Measurements from ENCODE around the gene TDRD7.

The TDRD7 gene

DNA sequence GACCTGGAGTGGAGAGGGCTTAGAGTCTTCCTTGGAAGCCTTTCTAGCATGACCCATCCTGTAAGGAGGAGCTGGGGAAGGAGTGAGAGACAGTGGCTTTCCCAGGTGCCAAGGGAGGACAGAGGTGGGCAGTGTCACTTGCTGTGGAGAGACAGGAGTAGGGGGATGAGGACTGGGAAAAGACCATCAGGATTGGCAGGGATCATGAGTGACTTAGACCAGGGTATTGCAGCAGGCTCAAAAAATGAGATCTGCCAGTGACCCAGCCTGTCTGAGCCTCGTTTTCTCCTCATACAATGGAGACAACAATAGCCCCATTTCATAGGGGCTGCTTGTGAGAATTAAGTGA, 91.9 kb downstream of the TDRD7 start:
- peak; percentile 2 for DNase-seq (ENCODE audit: low spot score)

DNA sequence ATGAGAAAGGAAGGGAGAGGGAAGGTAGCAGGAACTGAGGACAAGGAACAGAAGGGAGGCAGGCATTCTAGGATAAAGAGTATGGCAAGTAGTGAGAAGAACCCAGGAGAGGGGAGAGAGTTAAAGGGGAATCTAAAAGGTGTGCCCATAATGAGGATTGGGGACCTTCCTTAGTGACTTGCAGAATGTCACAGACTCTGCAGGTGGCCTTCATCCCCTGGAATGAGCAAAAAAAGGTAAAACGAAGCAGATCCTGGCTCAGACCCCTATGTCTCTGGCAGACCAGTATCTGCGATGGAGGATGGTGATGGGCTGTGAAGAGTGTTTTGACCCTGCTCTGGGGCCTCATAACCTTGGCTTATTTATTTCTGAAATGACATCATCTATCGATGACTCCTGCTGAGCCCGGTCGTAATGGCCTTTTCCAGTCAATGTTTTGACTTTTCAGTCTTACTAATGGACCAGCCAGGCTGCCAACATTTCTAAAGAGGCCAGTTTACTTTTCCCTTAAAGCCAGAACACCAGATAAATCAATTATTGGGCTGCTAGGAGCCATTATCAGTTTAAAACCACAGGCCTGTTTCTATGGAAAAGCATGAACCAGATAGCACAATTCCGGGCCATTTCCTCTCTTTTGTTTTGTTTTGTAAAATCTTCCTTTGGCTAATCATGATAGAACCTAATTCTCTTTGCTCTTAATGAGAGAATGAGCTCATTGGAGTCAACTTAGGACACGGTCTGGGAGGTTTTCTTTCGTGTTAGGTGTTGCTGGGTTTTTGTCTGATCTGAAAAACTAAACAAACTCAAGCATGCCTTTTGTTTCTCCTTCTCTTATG, 92.7 kb downstream of the TDRD7 start:
- peak; percentile 93 for DNase-seq (ENCODE audit: low spot score)

DNA sequence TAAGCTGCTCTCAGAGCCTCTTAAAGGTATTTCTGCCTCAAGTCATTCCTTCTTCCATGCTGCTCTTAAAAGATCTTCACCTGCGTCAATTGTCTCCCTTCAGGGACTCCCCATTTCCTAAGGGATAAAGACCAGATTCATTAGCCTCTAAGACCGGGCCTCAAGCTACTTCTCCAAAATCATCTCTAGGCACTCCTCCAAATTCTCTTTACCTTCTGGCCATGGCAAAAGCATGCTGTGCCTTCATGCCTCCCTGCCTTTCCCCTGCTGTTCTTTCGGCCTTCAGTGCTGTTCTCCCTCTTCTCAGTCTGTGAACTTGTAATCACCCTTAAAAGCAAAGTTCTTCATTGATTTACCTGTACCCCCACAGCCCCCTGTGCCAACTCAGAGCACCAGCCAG, 93.9 kb downstream of the TDRD7 start:
- DNase-seq (ENCODE audit: low spot score) = no peak

DNA sequence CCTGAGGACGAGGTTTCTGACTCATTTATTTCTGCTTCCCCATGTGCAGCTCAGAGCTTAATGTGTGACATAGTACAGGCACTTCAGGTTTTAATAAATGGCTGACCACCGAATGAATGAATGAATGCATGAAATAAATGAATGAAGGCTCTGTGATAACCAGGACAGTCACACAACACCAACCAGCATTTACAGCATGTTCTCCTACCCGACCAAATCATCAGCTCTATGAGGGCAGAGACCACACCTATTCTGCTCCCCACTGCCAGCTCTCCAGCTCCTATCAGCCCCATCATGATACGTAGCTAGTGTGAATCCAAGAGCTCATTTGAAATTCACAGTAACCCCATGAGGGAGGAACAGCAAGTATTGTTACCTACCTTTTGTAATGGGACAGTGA, 94.4 kb downstream of the TDRD7 start:
- no peak for DNase-seq (ENCODE audit: low spot score)

DNA sequence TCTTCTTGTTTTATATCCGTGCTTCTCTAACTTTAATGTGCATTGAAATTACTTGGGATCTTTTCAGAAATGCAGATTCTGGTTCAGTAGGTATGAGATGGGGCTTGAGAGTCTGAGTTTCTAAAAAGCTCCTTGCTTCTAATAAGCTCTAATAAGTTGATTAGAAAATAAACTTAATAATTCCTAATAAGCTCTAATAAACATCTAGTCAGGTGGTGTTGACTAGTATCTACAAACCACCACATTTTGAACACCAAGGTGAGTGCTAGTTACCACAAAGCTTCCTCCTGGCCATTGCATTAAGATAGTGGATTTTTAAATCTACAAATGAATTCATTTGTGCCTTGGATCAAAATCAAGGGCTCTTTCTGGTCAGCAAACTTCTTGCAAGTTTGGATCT, 94.9 kb downstream of the TDRD7 start:
- no peak for DNase-seq (ENCODE audit: low spot score)

DNA sequence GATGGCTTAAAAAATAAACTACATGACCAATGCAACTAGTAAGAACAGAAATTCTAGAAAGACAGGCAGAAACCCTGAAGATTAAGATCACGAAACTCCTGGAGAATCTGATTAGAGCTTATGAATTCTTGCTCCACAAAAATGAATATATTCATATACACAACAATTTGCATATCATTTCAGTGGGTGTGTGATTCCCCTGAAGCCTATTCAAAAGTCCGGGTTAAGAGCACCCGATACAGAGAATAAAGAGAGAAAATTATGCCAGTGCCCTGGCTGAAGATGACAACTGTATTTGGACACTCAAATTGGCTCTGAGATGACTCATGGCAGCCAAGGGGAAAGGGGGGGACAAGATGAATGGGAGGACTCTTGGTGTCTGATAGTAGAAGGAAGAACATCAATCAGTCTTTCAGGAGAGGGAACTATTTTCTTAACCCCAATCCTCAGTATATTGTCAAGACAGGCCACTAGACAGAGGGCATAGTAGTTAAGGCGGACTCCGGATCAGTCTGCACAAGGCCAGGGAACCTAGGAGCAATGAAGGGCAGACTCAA, 95.6 kb downstream of the TDRD7 start:
- no peak for DNase-seq (ENCODE audit: low spot score)

DNA sequence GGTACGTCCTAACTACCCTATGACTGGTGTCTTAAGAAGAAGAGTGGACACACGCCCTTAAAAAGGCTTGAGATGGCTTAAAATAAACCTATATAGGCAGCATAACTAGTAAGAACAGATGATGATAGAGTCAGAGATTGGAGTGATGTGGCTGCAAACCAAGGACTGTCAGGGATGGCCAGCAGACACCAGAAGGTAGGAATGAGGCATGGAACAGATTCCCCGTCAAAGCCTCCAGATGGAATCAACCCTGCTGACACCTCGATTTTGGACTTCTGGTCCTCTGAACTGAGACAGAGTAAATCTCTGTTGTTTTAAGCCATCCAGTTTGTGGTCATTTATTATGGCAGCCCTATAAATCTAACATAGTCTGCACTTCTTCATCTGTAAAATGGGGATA, 97.0 kb downstream of the TDRD7 start:
- no peak for DNase-seq (ENCODE audit: low spot score)

DNA sequence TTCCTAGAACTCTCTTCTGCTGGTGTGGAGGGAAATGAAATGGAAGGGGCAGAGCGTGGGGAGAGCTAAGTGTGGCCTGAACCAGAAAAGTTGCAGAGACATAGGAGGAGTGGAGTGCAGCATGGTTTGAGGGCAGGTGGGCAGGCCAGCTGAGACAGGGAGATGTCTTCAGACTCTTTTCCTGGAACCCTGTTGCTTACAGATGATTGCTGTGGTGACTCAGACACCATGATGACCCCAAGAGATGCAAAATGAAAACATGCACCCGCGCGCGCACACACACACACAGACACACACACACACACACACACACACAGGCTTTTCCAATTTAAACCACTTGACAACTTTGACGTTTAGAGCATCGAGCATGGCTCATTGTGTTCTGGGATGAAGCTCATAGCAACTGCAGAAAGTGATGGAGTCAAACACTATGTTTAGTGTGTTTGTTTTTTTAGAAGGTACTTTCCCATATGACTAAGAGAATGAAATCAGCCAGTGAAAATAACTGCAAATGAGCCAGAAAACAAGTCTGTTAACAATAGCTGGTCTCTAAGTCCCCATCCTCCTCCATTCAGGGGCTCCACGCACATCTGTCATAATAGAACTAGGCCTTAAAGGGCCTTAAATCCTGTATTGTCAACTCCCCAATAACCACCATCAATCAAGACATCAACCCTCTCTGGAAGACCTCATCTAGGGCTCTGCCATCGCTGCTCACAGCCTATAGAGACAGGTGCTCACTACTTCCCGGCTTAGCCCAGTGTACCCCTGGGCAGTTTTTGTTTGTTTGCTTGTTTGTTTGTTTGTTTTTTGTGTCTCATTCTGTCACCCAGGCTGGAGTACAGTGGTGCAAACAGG, 99.1 kb downstream of the TDRD7 start:
- no peak for DNase-seq (ENCODE audit: low spot score)

DNA sequence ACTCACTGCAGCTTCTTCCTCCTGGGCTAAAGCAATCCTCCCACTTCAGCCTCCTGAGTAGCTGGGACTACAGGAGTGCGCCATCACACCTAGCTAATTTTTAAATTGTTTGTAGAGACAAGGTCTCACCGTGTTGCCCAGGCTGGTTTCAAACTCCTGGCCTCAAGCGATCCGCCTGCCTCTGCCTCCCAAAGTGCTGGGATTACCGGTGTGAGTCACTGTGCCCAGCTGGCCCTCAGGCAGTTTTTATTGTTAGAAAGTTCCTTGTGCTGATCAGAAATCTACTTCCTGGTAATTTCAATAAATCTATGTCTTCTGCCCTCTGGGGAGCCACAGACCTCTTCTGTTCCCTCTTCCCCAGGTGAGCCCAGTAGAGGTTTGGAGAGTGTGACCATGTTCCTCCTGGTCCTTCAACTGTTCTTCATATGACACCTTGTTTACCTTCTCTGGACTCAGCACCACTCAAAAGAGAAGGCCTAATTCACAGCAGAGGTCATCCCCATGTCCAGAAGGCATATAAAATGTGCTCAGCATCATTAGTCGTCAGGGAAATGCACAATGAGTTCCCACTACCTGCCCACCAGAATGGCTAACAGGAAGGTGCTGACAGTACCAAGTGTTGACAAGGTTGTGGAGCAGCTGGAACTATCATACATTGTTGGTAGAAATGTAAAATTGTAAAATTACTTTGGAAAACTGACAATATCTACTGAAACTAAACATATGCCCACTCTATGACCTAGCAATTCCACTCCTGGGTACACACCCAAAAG, 99.9 kb downstream of the TDRD7 start:
- no peak for DNase-seq (ENCODE audit: low spot score)

DNA sequence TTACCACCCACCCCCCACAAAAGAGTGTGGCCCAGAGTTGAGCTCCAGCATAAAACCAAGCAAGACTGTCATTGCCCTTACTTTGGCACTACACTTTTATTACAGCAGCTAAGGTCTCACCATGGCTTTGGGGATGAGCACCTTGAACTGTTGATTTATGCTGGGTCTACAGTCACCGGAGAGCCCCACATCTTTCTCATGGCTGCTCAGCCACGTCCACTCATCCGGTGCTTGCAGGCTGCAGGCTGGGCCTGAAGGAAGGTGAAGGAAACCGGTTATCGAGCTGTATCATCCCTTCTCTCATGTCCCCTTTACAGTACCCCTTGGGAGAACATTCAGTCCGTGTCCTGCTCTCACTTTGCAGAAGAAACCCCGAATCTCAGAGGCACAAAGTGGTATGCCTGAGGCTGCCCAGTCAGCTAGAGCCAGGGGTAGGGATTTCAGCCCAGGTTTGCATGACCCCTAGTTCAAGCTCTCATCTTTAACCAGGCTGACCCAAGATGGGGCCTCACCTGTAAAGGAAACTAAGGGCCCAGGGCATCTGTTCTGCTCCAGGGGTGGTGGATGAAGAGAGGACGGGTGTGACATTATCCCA, 101.2 kb downstream of the TDRD7 start:
- no peak for DNase-seq (ENCODE audit: low spot score)

DNA sequence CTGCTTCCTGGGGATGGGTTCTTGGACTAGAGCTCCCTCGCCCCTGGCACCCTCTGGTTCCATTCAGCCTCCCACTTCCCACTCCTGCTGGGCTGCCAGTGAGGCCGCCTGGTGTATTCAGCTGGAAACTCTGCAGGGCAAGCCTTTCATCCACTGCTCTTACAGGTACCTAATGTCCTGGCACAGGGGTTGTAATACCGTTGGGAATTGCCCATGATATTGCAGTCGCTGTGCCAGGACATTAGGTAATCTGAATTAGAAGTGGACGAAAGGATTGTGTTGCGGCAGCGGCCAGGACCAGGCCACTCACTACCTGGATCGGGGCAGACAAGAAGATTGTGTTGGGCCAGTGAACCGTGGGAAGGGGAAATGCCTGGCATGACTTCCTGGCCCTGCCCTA, 102.6 kb downstream of the TDRD7 start:
- DNase-seq (ENCODE audit: low spot score) = no peak

DNA sequence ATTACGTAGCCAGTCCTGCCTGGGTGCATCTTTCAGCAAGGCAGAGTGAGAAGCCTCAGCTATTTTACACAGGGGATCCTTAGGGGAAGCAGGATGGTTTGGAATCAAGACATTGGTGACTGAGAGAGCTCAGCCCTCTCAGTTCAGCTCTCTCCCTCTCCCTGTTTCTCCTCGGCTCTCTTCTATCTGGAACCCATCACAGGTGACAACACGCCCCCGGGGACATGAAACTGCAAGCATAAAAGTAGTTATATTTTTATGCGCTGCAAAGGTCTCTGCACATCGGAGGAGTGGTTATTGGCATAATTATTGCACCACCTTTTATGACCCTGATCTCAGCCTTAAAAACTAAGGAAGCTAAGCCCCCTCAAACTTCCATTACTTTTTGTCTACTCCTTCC, 103.8 kb downstream of the TDRD7 start:
- DNase-seq (ENCODE audit: low spot score) = peak; percentile 35

DNA sequence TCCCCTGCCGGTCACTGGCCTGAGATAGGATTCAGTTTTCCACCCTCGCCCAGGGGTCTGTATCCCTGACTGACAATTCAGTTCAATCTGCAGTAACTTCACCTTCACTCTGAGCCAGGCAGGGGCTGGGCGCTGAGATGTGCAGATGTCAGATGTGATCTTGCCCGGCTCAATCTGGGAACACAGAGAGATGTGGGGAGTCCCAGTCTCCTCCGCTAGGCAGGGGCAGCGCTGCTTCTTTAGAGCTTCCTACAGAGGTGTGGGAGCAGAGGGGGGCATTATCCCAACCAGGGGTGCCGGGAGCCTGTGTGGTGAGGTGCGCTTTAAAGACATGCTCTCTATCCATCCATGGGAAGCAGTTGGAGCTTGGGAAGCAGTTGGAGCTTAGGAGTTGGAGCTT, 104.2 kb downstream of the TDRD7 start:
- peak; percentile 8 for DNase-seq (ENCODE audit: low spot score)

DNA sequence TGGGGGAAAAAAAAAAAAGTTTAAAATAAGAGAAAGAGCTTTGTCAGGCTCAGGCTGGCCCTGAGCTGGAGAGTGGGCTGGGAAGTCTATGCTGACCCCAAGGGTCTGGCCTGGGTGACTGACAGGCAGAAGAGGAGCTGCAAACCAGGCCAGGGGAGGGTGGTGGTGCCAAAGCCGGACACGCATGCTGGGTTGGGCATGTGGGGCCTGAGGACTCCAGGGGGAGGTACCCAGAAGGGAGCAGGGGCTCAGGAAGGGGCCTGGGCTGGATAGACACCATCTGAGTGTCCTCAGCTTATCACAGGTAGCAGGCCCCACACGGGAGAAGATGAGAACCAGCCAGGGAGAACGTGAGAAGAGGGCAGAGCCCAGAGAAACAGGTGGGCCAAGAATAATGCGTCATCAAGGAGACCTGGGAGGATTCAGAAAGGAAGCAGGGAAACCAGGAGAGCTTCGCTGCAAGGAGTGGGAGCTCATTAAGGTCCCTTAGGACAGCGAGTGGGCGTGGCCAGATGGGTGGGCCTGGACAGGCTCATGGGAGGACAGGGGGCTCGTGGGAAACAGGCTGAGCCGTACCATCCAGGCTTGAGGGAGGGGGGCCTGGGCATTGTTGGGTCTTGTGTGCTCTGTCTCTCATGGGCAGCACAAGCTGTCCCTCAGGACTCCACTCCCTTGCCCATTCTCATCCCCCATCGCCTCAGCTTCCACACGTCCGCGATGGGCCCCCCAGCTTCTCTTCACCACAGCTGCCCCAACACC, 105.6 kb downstream of the TDRD7 start:
- peak; percentile 55 for DNase-seq (ENCODE audit: low spot score)

DNA sequence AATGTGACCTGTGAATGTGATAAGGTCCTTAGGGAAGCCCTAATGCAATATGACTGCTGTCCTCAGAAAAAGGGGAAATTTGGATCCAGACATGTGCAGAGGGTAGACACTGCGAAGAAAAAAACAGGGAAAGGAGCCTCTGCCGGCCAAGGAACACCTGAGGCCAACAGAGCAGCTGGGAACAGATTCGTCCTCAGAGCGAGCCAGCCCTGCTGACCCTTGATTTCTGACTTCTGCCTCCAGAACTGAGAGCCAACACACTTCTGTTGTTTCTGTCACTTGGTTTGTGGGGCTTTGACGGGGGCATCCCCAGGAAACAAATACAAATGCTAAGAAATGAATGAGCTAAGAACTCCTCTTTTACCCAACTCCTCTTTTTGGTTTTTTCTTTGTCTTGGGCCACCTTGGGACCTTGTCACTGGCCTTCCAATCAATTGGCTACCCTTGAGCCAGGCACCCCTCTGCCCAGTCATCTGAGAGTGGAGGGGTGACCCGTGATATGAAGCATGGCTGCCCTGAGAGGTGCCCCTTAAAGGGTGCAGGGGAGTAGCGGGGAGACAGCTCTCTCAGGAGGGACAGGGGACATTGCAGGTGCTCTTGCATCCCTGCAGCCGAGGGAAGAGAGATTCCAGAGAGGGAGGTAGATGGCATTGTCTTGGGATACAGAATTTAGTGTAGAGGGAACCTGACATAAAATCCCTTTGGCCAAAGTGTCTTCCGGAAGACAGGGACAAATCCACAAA, 106.4 kb downstream of the TDRD7 start:
- no peak for DNase-seq (ENCODE audit: low spot score)

DNA sequence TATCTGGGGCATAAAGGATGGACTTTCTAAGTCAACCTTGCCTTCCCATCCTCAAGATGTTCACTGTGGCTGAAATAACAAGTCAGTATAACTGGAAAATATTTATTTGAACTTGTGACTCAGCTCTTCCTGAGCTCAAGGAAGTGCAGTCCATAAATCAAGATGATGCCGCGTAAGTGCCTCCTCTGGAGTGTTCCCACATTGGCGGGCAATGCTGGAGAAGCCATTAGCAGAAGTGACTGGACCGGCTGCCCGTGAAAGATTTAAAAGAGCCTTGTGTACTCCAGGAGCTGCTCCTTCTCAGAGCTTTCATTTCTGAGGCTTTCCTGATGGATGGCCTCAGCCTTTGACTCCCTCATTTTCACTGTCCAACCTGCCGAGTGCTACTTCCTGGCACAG, 107.0 kb downstream of the TDRD7 start:
- no peak for DNase-seq (ENCODE audit: low spot score)

DNA sequence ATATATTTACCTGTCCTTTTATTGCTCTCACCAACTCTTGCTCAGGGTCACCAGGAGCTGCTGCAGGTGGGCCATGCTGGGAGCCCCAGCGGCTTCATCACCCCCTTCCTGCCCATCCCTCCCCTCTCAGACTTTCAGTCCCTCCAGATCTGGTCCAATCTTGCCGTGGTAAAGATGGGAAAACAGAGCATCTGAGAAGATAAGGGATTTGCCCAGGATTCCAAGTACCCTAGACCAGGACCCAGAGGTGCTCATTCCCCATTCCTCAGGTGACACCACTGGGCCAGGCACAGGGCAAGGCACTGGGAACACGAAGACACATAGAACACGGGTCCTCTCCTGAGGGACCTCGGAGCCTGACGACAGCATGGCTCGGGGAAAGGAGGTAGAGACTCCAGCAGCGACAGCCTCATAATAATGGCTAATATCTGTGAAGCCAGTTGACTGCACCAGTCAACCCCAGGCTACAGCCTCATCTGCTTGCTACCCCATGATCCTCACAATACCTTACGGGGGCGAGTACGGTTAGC, 107.6 kb downstream of the TDRD7 start:
- no peak for DNase-seq (ENCODE audit: low spot score)

DNA sequence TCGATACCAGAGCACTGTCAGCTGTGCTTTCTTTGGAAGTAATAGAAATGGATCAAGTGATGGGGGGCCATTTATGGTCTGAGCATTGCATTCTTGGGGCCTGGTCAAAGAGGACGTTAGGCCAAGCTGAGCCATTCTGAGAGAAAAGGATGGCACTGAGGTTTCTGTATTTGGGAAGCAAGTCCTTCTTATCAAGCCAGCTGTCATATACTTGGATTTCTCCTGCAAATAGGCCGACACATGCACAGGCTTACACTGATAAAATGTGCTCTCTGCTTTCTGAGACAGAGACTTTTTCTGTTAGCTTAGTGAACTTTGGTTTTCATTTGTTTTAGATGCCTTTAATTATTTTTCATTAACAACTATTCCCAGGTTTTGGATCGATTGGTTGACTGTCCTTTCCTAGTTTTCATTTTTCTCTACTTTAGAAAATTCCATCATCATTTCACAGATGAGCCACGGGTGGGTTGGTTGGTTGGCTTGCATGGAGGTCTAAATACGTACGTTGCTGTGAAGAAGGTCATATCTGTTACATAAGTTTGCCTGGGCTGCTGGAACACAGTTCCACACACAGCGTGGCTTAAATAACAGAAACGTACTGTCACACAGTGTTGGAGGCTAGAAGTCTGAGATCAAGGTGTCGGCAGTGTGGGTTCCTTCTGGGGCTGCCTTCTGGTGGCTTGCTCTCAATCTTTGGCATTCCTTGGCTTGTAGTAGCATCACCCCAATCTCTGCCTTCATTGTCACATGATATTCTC, 109.9 kb downstream of the TDRD7 start:
- no peak for DNase-seq (ENCODE audit: low spot score)

DNA sequence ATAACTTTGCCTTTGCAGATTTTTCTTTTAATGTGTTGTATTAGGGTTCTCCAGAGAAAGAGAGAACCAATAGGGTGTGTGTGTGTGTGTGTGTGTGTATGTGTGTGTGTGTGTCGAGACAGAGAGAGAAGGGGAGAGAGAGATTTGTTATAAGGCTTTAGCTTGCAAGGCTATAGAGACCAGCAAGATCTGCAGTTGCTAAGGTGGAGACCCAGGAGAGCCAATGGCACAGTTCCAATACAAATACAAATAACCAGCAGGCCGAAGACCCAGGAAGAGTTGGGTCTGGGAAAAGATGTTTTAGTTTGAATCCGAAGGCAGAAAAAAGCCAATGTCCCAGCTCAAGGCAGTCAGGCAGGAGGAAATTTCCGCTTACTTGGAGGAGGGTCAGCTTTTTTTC, 112.5 kb downstream of the TDRD7 start:
- no peak for DNase-seq (ENCODE audit: low spot score)

All from SK-N-DZ (cell line).